ENCODE data around the gene KLRC3. TPM values are rescaled to one million over a fixed set of nuclear protein-coding genes. Genes with fewer than 3 reads are reported as not detected.
A peak's percentile ranks its signal among the peaks of the same experiment; 100 is the strongest.
"Not testable (repeated sequence)": the region's sequence is repeated elsewhere in the genome, so short reads cannot be mapped to it uniquely, and the experiment has no call there.

The KLRC3 gene
- total RNA-seq, 1 donor from 2014 or later: not detected

GRCh38 chr12:10369557-10370415 is 50.6 kb downstream of the KLRC3 start:
- H3K4me3 ChIP-seq: no peak overlapping the region
- H3K4me1 ChIP-seq: peaks cover 23% of the 10 kb centered on the region
- no peaks in the 10 kb centered on the region for H3K27me3 ChIP-seq
- no peaks in the 10 kb centered on the region for H3K36me3 ChIP-seq
- DNase-seq (ENCODE audit: extremely low spot score in 2 of 2): no peak
- intact Hi-C loops (cut with DNase I): no loop called here
- peak overlapping the region; percentile 39 for H3K27ac ChIP-seq
- TF ChIP-seq POLR2A (IDR thresholded peaks at IDR 0.05) (no peak), POLR2AphosphoS5 (IDR thresholded peaks at IDR 0.05; ENCODE audit: insufficient read depth in 1 of 2, low read depth in 1 of 2) (no peak), CTCF (IDR thresholded peaks at IDR 0.05) (no peak)
- no peaks in the 10 kb centered on the region for H3K9me3 ChIP-seq

- Histone ChIP-seq H3K36me3 (no peaks in the 10 kb centered on the region), H3K4me3 (no peak overlapping the region), H3K4me1 (peaks cover 28% of the 10 kb centered on the region), H3K27ac (peak overlapping the region; percentile 98), H3K27me3 (no peaks in the 10 kb centered on the region), H3K9me3 (no peaks in the 10 kb centered on the region)
- intact Hi-C loops (cut with DNase I): no loop called here
- TF ChIP-seq POLR2A (IDR thresholded peaks at IDR 0.05): no peak
- no peak for TF ChIP-seq POLR2AphosphoS5 (IDR thresholded peaks at IDR 0.05; ENCODE audit: insufficient read depth in 1 of 2, low read depth in 1 of 2)
- DNase-seq (ENCODE audit: extremely low spot score in 2 of 2): no peak
Measured at GRCh38 chr12:10368206-10369171, 51.9 kb downstream of the KLRC3 start.

DNA sequence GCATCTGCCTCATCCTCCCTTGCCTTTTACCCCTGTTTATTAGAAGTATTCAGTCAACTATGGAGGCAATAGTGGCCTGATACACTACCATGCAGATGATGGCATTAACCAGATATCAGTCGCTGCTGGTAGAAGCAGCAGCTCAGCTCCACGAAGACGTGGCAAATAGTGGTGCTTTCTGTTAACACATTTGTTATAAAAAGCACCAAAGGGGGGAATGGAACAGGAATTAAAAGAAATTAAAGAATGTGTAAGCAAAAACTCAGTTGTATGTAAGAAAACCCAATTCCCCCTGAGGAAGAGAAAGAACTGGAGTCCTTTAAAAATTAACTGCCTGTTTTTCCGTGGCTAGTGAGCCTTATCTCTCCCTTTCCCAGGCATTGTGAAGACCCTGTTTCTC is 52.7 kb downstream of the KLRC3 start:
- H3K27ac ChIP-seq: peak overlapping the region; percentile 98
- intact Hi-C loops (cut with DNase I): not testable (repeated sequence)

DNA sequence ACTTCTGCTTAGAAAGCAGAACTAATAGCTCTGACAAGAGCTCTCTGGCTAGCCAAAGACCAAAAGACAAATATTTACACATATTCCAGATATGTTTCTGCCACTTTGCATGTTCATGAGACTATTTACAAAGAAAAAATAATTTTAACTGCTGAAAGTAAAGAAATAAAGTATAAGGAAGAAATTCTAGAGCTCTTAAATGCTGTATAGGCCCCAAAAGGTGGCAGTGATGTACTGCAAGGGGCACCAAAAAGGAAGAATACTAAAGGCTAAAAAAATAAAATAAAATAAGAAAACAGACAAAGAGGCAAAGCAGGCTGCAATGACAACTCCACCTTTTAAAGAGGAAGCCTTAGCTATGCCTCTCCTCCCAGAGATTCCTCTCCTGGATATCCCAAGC is 53.5 kb downstream of the KLRC3 start:
- intact Hi-C loops (cut with DNase I): no loop called here
- H3K27me3 ChIP-seq: no peaks in the 10 kb centered on the region
- peak overlapping the region; percentile 98 for H3K27ac ChIP-seq
- H3K4me3 ChIP-seq: no peak overlapping the region
- no peak for DNase-seq (ENCODE audit: extremely low spot score in 2 of 2)
- H3K36me3 ChIP-seq: no peaks in the 10 kb centered on the region
- H3K4me1 ChIP-seq: peaks cover 33% of the 10 kb centered on the region
- no peak for TF ChIP-seq POLR2AphosphoS5 (IDR thresholded peaks at IDR 0.05; ENCODE audit: insufficient read depth in 1 of 2, low read depth in 1 of 2)
- peak in 1 of 3 experiments; percentile 6 for TF ChIP-seq CTCF (IDR thresholded peaks at IDR 0.05)
- no peaks in the 10 kb centered on the region for H3K9me3 ChIP-seq

More for the DNA sequence above, 52.7 kb downstream of the KLRC3 start:
- not testable (repeated sequence) for H3K36me3 ChIP-seq; H3K27me3 ChIP-seq; H3K4me3 ChIP-seq; H3K9me3 ChIP-seq; DNase-seq (ENCODE audit: extremely low spot score in 2 of 2)
- H3K4me1 ChIP-seq: peaks cover 36% of the 10 kb centered on the region

DNA sequence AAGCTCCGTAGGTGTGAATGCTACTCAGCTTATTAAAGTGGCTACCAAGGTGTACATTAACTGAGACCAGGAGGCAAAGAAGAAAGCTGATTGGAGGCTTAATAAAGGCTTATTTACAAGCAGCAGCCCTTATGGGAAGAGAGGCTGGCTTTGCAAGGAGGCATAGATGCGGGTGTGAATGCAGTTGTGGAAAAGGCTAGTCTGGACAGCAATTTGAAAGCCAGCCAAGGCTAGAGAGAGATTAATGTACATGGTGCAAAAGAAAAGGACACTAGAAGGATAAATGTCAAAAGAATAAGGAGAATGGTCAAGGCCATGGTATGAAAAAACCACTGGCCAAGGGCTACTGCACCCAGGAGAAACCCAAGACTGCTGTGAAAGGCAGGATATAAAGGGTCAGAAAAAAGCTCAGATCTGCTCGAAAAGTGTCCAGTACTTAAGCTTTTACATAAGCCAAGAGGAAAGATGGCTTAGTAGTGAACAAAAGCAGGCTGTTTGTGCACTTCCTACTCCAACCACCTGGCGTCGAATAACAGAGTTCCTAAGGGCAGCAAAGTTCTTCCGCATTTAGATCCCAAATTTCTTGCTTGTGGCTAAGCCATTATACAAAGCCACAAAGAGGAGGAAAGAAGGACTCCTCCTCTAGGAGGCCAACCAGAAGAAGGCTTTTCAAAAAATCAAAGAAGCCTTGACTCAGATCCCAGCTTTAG is 54.5 kb downstream of the KLRC3 start:
- Histone ChIP-seq H3K4me3 (peak overlapping the region; percentile 61 to 65), H3K4me1 (peaks cover 40% of the 10 kb centered on the region), H3K36me3 (no peaks in the 10 kb centered on the region), H3K27ac (peak overlapping the region; percentile 98), H3K27me3 (no peaks in the 10 kb centered on the region), H3K9me3 (no peaks in the 10 kb centered on the region)
- DNase-seq (ENCODE audit: extremely low spot score in 2 of 2): no peak
- intact Hi-C loops (cut with DNase I): no loop called here
- TF ChIP-seq POLR2AphosphoS5 (IDR thresholded peaks at IDR 0.05; ENCODE audit: insufficient read depth in 1 of 2, low read depth in 1 of 2) (no peak), POLR2A (IDR thresholded peaks at IDR 0.05) (no peak), CTCF (IDR thresholded peaks at IDR 0.05) (peak in 1 of 3 experiments; percentile 5)
